K562 (cell line): ENCODE results near the gene IFT172. TPM values are rescaled to one million over a fixed set of nuclear protein-coding genes. Genes with fewer than 3 reads are reported as not detected.

ENCODE experiments used
- ATAC-seq: fragments of 200-7000 bp; cut with Tn5 transposase; 3 replicates; pipeline ENCODE4 v1.9.1; 2020; ENCODE audit warnings: moderate library complexity
- BruUV-seq: library from RNA; stranded (reverse); fragments of 400-500 nt; replicated peaks from 2 replicates; lab custom pipeline; 2021; lab: Mats Ljungman, UMichigan
- CTCF ChIA-PET: fragments of 300-600 bp; formaldehyde crosslinking; extraction: SDS; loops from one replicate; lab custom pipeline; 2021; ENCODE audit warnings: low intra/inter-chr PET ratio; lab: Yijun Ruan, JAX
- POLR2A ChIA-PET: fragments of 300-600, 350-650 bp; sonication (Branson Sonifier 250); formaldehyde crosslinking; extraction: SDS; loops from one replicate; lab custom pipeline; 2021; ENCODE audit warnings: antibody characterized with exemption, inconsistent platforms; lab: Yijun Ruan, JAX
- DNase-seq, 4 experiments: peaks; one replicate each; pipeline versions ENCODE4 v3.0.0 to v3.0.0-alpha.2; 2011 to 2018; ENCODE audit warnings: low spot score in 3 of 4, mixed read lengths in 3 of 4; ENCODE audit errors: extremely low read depth in 1 of 4
- FAIRE-seq: peaks from 2 replicates; lab custom pipeline; 2011; peaks lifted over from hg19 to GRCh38; lab: Jason Lieb, UNC
- H2AFZ ChIP-seq: 2 replicates; pipeline ENCODE4 v1.6.0; 2011; ENCODE audit warnings: low read depth, low read length, control low read depth, inconsistent platforms
- H3K27ac ChIP-seq: fragments of 200-600 bp; 3 replicates; pipeline ENCODE4 v1.8.0; 2011; ENCODE audit warnings: low read depth, mild to moderate bottlenecking, control low read depth, inconsistent platforms, low read length, moderate library complexity, mixed read lengths; ENCODE audit errors: extremely low read depth
- H3K27me3 ChIP-seq, 2 experiments: fragments of 300-600 bp in 1 of 2; 2 replicates in 1 of 2; 3 replicates in 1 of 2; pipeline versions ENCODE4 v1.6.0 to v1.8.0; 2011; ENCODE audit warnings: inconsistent platforms in 2 of 2, low read length in 2 of 2, mild to moderate bottlenecking in 1 of 2, mixed read lengths in 1 of 2, moderate library complexity in 1 of 2; ENCODE audit not compliant: control insufficient read depth in 2 of 2, insufficient read depth in 2 of 2
- H3K36me3 ChIP-seq: fragments of 300-600 bp; 3 replicates; pipeline ENCODE4 v1.8.0; 2011; ENCODE audit warnings: mild to moderate bottlenecking, low read length, inconsistent platforms; ENCODE audit not compliant: control insufficient read depth, insufficient read depth
- H3K4me1 ChIP-seq, 2 experiments: fragments of 200-600 bp in 1 of 2; replicated peaks in 1 of 2; 2 replicates in 1 of 2; 3 replicates in 1 of 2; pipeline versions ENCODE4 v1.5.1 to v1.8.0; 2011; ENCODE audit warnings: inconsistent platforms in 2 of 2, low read length in 2 of 2, mild to moderate bottlenecking in 1 of 2, mixed read lengths in 1 of 2, moderate library complexity in 1 of 2; ENCODE audit not compliant: control insufficient read depth in 2 of 2, insufficient read depth in 2 of 2
- H3K4me2 ChIP-seq: 2 replicates; pipeline ENCODE4 v1.6.1; 2011; ENCODE audit warnings: low read length, control low read depth, inconsistent platforms, mixed read lengths; ENCODE audit not compliant: insufficient read depth
- H3K4me3 ChIP-seq: fragments of 200-600 bp; sonication (generic), shearing (Covaris generic); 2 replicates; pipeline ENCODE4 v1.5.1; 2016; ENCODE audit warnings: control low read depth, inconsistent platforms
- H3K79me2 ChIP-seq: fragments of 200-600 bp; 3 replicates; pipeline ENCODE4 v1.8.0; 2011; ENCODE audit warnings: low read length, inconsistent platforms; ENCODE audit not compliant: control insufficient read depth, insufficient read depth
- H3K9ac ChIP-seq, 2 experiments: 2 replicates each; pipeline versions ENCODE4 v1.6.0 to v1.6.1; 2011; ENCODE audit warnings: low read depth in 2 of 2, low read length in 2 of 2, control low read depth in 1 of 2, inconsistent platforms in 1 of 2, mild to moderate bottlenecking in 1 of 2, mixed read lengths in 1 of 2; ENCODE audit not compliant: insufficient read depth in 1 of 2
- H3K9me1 ChIP-seq: one replicate; pipeline ENCODE4 v1.6.0; 2011; ENCODE audit warnings: inconsistent platforms, mild to moderate bottlenecking, low read length, moderate library complexity; ENCODE audit not compliant: control insufficient read depth, insufficient read depth
- H3K9me3 ChIP-seq: replicated peaks from 2 replicates; pipeline ENCODE4 v1.5.1; 2011; ENCODE audit warnings: low read depth, low read length, inconsistent platforms; ENCODE audit not compliant: control insufficient read depth, insufficient read depth
- H4K20me1 ChIP-seq: replicated peaks from 2 replicates; pipeline ENCODE4 v1.6.1; 2011; ENCODE audit warnings: low read length, inconsistent platforms, mixed read lengths; ENCODE audit not compliant: control insufficient read depth, insufficient read depth
- ATF7 ChIP-seq: fragments of 450-650 bp; IDR thresholded peaks from 2 replicates; pipeline ENCODE4 v1.7.1; 2014; ENCODE audit warnings: mild to moderate bottlenecking, moderate library complexity
- CXXC5 ChIP-seq: fragments of 250-450 bp; sonication (Bioruptor Pico); IDR thresholded peaks from 2 replicates; pipeline ENCODE4 v1.8.0; 2022; ENCODE audit warnings: inconsistent platforms, mild to moderate bottlenecking, moderate library complexity
- ELF1 ChIP-seq: fragments of 200-800 bp; sonication (Bioruptor generic); IDR thresholded peaks from 2 replicates; pipeline ENCODE4 v1.6.1; 2016; ENCODE audit warnings: missing genetic modification characterization, missing compliant biosample characterization
- ELF4 ChIP-seq: fragments of 450-650 bp; formaldehyde crosslinking; IDR thresholded peaks from 2 replicates; pipeline ENCODE4 v1.4.0; 2022; ENCODE audit warnings: missing genetic modification characterization
- KDM1A ChIP-seq, 2 experiments: fragments of 450-650 bp; IDR thresholded peaks; 2 replicates each; pipeline ENCODE4 v1.6.1; 2016; ENCODE audit warnings: mild to moderate bottlenecking in 2 of 2
- MAFG ChIP-seq: fragments of 450-650 bp; conservative IDR thresholded peaks from 2 replicates; pipeline ENCODE4 v1.6.1; 2016; ENCODE audit warnings: missing genetic modification characterization, missing compliant biosample characterization
- MCM2 ChIP-seq: fragments of 450-650 bp; IDR thresholded peaks from 2 replicates; pipeline ENCODE4 v1.6.1; 2017; ENCODE audit warnings: low read depth, mild to moderate bottlenecking
- POLR2H ChIP-seq: IDR thresholded peaks from 2 replicates; pipeline ENCODE4 v1.6.1; 2016; ENCODE audit warnings: missing genetic modification characterization, low read depth, mild to moderate bottlenecking, control low read depth, missing compliant biosample characterization, moderate library complexity
- SAFB ChIP-seq: fragments of 200-400 bp; formaldehyde crosslinking; IDR thresholded peaks from 2 replicates; pipeline ENCODE4 v1.6.1; 2017; ENCODE audit warnings: low read depth, low read length, borderline replicate concordance
- SMARCB1 ChIP-seq: IDR thresholded peaks from 2 replicates; pipeline ENCODE4 v1.6.1; 2011; ENCODE audit warnings: improper control_type of control experiment, low read depth; ENCODE audit not compliant: insufficient read length
- ZNF318 ChIP-seq, 2 experiments: fragments of 450-650 bp; IDR thresholded peaks; 2 replicates each; pipeline ENCODE4 v1.6.1; 2016; ENCODE audit warnings: mild to moderate bottlenecking in 2 of 2, borderline replicate concordance in 1 of 2, low read depth in 1 of 2, moderate library complexity in 1 of 2
- ZNF551 ChIP-seq: fragments of 250-450 bp; sonication (Bioruptor Pico); IDR thresholded peaks from 2 replicates; pipeline ENCODE4 v1.5.0; 2021; ENCODE audit warnings: mild to moderate bottlenecking, moderate library complexity
- WGBS: fragments of 100-300 bp; shearing (Covaris generic); methylation state at CpG from one replicate; pipeline ENCODE4 v1.1.6; 2016; ENCODE audit warnings: low coverage, mixed read lengths; ENCODE audit not compliant: insufficient coverage; ENCODE audit errors: missing lambda C conversion rate; 5-methylcytosine and 5-hydroxymethylcytosine counted together
- in situ Hi-C: fragments of 300-500 bp; cut with MboI; formaldehyde crosslinking; loops from 4 replicates; pipeline ENCODE4 v1.15.0; 2018; ENCODE audit warnings: inconsistent platforms, mixed read lengths
- intact Hi-C: fragments of 100-400 bp; cut with micrococcal nuclease; formaldehyde crosslinking; loops from 2 replicates; pipeline ENCODE4 v1.14.2; 2022
- polyA plus RNA-seq, 8 experiments: library from polyadenylated mRNA; depleted of rRNA in 4 of 8; stranded (reverse) in 5 of 8; unstranded in 3 of 8; fragments of >200 nt; fragmentation: Nextera tagmentation in 2 of 8; fragmentation: Illumina TruSeq in 1 of 8; extraction: Ambion mirVana in 2 of 8; extraction: Trizol in 1 of 8; gene quantifications; 2 replicates each; pipeline versions ENCODE4 v1.2.1 to v1.2.3, GENCODE V29; 2011 to 2014; ENCODE audit warnings: inconsistent platforms in 1 of 8, missing spikeins in 1 of 8
- total RNA-seq, 7 experiments: library from RNA; depleted of rRNA in 6 of 7; stranded (reverse); fragments of >200 nt in 6 of 7; fragmentation: Illumina TruSeq in 2 of 7; extraction: Trizol in 2 of 7; gene quantifications; 2 replicates each; pipeline versions ENCODE4 v1.2.1 to v1.2.3, GENCODE V29; 2011 to 2021; ENCODE audit warnings: low replicate concordance in 1 of 7

IFT172 gene
- total and polyA plus RNA-seq, 9 of the 15 experiments (the other 6 are each of a cell fraction or from before 2014, with no cell fraction given), result 5.6 to 19.1 (median 13.5) TPM

GRCh38 chr2:27497288-27497627, 7.7 kb upstream of the IFT172 start:
- no peak overlapping the region for H3K4me2 ChIP-seq
- no peaks in the 10 kb centered on the region for H3K9me3 ChIP-seq
- no peak overlapping the region for H3K4me3 ChIP-seq
- in situ Hi-C loops, result no loop called here
- DNase-seq (no peak), FAIRE-seq (no peak)
- peaks cover 14 to 22% of the 10 kb centered on the region in 2 experiments; a peak in 4 of 5 replicates for H3K4me1 ChIP-seq
- BruUV-seq, result no TSS peak
- ChIA-PET CTCF (no interaction called here), POLR2A (interaction anchor here (1.2 to 1.7 kb wide), 2 partner anchors 10 to 86 kb away, joined by 3 to 7 read pairs; partner anchors contain the start of gene ZNF512)
- intact Hi-C loops, result no loop called here
- H3K27ac ChIP-seq, result no peak overlapping the region
- WGBS, result 36% methylated on average over 4 of the region's 4 CpGs
- H2AFZ ChIP-seq, result peak overlapping the region; percentile 77; the same call in 1 of the 2 replicates
- no peak overlapping the region for H3K9ac ChIP-seq
- no peak for TF ChIP-seq POLR2H (tag)
- TF ChIP-seq MCM2, result no peak
- TF ChIP-seq SAFB, result no peak
- TF ChIP-seq MAFG (tag), result no peak
- TF ChIP-seq ELF4 (CRISPR knock-in tag), result no peak
- TF ChIP-seq SMARCB1, result no peak
- no peak for TF ChIP-seq ELF1 (tag)
- TF ChIP-seq KDM1A (IDR thresholded peaks at IDR 0.05), result no peak
- TF ChIP-seq ATF7, result no peak
- no peak for TF ChIP-seq ZNF318 (IDR thresholded peaks at IDR 0.05; ENCODE audit: borderline replicate concordance in 1 of 2, low read depth in 1 of 2)
- no peak for TF ChIP-seq ZNF551 (CRISPR knock-in tag)
- TF ChIP-seq CXXC5 (CRISPR knock-in tag), result no peak
- TF ChIP-seq, all 486 proteins: peak for 0
- no peaks in the 10 kb centered on the region for H3K36me3 ChIP-seq
- no peaks in the 10 kb centered on the region for H4K20me1 ChIP-seq
- ATAC-seq, result no peak
- no peaks in the 10 kb centered on the region for H3K79me2 ChIP-seq
- no peaks in the 10 kb centered on the region for H3K9me1 ChIP-seq
- H3K27me3 ChIP-seq, result no peaks in the 10 kb centered on the region; a peak in 1 of 5 replicates
